Measurements from ENCODE around the gene CDK5RAP3. TPM values are rescaled to one million over a fixed set of nuclear protein-coding genes. Genes with fewer than 3 reads are reported as not detected.

The CDK5RAP3 gene
- total and polyA plus RNA-seq, 2 of the 13 experiments (the other 11 are each of a cell fraction or from before 2014, with no cell fraction given), result 128 to 154 TPM

DNA sequence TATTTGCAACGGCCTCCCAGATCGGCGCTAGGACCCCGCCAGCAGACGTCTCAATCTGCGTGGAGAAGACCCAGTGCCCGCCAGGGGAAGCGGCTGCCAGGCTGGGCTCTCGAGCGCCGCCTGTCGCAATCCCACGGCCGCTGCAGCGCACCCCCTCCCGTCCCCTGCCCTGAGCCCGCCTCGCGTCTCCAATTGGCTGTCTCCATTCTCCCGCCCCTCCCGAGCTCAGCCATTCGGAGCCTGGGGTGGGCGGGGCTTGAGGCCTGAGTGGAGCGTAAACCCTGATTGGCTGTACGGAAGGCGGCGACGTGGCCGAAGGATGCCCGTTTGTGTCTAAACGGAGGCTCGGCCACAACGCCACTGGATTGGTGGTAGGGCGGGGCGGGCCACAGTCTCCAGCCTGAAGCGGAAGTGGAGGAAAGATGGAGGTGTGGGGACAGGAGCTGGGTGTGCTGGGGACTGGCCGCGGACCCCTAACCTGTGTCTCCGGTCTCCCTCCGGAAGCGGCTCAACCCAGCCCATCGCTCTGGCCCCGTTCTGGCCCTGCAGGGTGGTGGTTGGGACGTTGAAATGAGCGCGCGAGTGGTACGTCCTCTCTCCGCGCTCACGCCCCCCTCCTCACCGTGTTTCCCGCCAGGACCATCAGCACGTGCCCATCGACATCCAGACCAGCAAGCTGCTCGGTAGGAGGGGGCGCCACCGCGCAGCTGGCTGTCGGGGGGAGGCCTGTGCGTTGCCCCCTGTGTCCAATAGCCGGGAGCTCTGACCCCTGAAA is at the start of gene CDK5RAP3 (continued):
- TF ChIP-seq, protein P1, sequence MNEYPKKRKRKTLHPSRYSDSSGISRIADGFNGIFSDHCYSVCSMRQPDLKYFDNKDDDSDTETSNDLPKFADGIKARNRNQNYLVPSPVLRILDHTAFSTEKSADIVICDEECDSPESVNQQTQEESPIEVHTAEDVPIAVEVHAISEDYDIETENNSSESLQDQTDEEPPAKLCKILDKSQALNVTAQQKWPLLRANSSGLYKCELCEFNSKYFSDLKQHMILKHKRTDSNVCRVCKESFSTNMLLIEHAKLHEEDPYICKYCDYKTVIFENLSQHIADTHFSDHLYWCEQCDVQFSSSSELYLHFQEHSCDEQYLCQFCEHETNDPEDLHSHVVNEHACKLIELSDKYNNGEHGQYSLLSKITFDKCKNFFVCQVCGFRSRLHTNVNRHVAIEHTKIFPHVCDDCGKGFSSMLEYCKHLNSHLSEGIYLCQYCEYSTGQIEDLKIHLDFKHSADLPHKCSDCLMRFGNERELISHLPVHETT (CRISPR knock-in tag; conservative IDR thresholded peaks at IDR 0.05), result no peak; the same call in none of the 2 replicates
- peak; percentile 36 for TF ChIP-seq GABPA (IDR thresholded peaks at IDR 0.05; ENCODE audit: low read depth, low read length)
- TF ChIP-seq GABPA (CRISPR knock-in tag; IDR thresholded peaks at IDR 0.05; ENCODE audit: low read depth), result peak; percentile 84
- peak; percentile 98 for TF ChIP-seq ZNF772 (CRISPR knock-in tag; IDR thresholded peaks at IDR 0.05)
- TF ChIP-seq, protein P2, sequence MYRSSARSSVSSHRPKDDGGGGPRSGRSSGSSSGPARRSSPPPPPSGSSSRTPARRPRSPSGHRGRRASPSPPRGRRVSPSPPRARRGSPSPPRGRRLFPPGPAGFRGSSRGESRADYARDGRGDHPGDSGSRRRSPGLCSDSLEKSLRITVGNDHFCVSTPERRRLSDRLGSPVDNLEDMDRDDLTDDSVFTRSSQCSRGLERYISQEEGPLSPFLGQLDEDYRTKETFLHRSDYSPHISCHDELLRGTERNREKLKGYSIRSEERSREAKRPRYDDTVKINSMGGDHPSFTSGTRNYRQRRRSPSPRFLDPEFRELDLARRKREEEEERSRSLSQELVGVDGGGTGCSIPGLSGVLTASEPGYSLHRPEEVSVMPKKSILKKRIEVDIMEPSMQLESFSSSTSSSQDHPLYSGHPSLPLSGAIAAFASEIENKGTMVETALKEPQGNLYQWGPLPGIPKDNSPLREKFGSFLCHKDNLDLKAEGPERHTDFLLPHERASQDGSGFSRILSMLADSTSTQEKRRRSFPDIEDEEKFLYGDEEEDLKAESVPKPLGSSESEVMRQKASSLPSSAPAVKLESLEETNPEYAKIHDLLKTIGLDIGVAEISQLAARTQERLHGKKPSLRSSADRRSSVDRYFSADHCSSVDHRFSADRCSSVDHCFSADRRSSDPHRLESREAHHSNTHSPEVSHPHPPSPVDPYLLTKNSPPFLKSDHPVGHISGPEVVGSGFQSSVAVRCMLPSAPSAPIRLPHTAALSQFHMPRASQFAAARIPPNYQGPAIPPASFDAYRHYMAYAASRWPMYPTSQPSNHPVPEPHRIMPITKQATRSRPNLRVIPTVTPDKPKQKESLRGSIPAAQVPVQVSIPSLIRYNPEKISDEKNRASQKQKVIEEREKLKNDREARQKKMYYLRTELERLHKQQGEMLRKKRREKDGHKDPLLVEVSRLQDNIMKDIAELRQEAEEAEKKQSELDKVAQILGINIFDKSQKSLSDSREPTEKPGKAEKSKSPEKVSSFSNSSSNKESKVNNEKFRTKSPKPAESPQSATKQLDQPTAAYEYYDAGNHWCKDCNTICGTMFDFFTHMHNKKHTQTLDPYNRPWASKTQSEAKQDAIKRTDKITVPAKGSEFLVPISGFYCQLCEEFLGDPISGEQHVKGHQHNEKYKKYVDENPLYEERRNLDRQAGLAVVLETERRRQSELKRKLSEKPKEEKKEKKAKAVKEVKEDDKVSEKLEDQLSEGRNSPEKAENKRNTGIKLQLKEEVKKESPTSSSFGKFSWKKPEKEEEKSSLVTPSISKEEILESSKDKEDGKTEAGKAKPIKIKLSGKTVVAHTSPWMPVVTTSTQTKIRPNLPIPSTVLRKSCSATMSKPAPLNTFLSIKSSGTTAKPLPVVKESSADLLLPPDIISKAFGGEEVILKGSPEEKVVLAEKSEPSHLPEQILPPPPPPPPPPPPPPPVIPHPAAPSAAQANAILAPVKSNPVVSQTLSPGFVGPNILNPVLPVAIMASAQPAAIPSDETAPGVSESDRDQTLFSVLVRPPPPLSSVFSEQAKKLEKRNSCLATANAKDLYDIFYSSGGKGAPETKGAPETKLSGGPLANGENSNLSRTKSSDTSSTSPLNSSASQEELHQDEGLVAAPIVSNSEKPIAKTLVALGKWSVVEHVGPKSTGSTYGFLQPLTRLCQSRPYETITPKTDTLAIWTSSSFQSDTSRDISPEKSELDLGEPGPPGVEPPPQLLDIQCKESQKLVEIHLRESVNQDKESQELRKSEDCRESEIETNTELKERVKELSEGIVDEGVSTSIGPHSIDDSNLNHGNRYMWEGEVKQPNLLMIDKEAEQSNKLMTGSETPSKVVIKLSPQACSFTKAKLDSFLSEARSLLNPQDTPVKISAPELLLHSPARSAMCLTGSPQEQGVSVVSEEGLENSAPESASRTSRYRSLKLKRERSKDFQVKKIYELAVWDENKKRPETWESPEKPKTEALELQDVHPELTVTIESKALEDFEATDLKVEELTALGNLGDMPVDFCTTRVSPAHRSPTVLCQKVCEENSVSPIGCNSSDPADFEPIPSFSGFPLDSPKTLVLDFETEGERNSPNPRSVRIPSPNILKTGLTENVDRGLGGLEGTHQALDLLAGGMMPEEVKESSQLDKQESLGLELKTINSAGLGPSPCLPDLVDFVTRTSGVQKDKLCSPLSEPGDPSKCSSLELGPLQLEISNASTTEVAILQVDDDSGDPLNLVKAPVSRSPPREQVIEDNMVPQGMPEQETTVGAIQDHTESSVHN (CRISPR knock-in tag; IDR thresholded peaks at IDR 0.05), result peak; percentile 94; the same call in 1 of the 2 replicates
- peak; percentile 91; the same call in 1 of the 2 replicates for TF ChIP-seq ZNF562 (CRISPR knock-in tag; IDR thresholded peaks at IDR 0.05; ENCODE audit: borderline replicate concordance)
- TF ChIP-seq, protein P3, sequence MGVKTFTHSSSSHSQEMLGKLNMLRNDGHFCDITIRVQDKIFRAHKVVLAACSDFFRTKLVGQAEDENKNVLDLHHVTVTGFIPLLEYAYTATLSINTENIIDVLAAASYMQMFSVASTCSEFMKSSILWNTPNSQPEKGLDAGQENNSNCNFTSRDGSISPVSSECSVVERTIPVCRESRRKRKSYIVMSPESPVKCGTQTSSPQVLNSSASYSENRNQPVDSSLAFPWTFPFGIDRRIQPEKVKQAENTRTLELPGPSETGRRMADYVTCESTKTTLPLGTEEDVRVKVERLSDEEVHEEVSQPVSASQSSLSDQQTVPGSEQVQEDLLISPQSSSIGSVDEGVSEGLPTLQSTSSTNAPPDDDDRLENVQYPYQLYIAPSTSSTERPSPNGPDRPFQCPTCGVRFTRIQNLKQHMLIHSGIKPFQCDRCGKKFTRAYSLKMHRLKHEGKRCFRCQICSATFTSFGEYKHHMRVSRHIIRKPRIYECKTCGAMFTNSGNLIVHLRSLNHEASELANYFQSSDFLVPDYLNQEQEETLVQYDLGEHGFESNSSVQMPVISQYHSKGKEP (CRISPR knock-in tag; IDR thresholded peaks at IDR 0.05), result 0 out of 2 replicates have a peak, but pooled peaks have one; percentile 81
- peak; percentile 74 for TF ChIP-seq MED1 (CRISPR knock-in tag; IDR thresholded peaks at IDR 0.05)
- TF ChIP-seq ZNF660 (CRISPR knock-in tag; IDR thresholded peaks at IDR 0.05; ENCODE audit: borderline replicate concordance, low read depth), result no peak
- TF ChIP-seq EED (CRISPR knock-in tag; IDR thresholded peaks at IDR 0.05), result peak; percentile 98
- TF ChIP-seq ARNT2 (CRISPR knock-in tag; IDR thresholded peaks at IDR 0.05; ENCODE audit: low read depth), result peak; percentile 98
- TF ChIP-seq ZNF180 (CRISPR knock-in tag; IDR thresholded peaks at IDR 0.05; ENCODE audit: borderline replicate concordance, low read depth), result peak; percentile 15; the same call in 1 of the 2 replicates
- no peak for TF ChIP-seq SYNCRIP (IDR thresholded peaks at IDR 0.05; ENCODE audit: insufficient read depth, low read depth, low read length)
- TF ChIP-seq, protein P4, sequence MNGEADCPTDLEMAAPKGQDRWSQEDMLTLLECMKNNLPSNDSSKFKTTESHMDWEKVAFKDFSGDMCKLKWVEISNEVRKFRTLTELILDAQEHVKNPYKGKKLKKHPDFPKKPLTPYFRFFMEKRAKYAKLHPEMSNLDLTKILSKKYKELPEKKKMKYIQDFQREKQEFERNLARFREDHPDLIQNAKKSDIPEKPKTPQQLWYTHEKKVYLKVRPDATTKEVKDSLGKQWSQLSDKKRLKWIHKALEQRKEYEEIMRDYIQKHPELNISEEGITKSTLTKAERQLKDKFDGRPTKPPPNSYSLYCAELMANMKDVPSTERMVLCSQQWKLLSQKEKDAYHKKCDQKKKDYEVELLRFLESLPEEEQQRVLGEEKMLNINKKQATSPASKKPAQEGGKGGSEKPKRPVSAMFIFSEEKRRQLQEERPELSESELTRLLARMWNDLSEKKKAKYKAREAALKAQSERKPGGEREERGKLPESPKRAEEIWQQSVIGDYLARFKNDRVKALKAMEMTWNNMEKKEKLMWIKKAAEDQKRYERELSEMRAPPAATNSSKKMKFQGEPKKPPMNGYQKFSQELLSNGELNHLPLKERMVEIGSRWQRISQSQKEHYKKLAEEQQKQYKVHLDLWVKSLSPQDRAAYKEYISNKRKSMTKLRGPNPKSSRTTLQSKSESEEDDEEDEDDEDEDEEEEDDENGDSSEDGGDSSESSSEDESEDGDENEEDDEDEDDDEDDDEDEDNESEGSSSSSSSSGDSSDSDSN (CRISPR knock-in tag; IDR thresholded peaks at IDR 0.05), result peak; percentile 51
- no peak for TF ChIP-seq MBD4 (IDR thresholded peaks at IDR 0.05; ENCODE audit: borderline replicate concordance, low read length)
